ENCODE results near the gene TNFRSF18. TPM values are rescaled to one million over a fixed set of nuclear protein-coding genes. Genes with fewer than 3 reads are reported as not detected.

TNFRSF18 gene
- total and polyA plus RNA-seq, 10 of the 15 experiments (the other 5 are each of a cell fraction or from before 2014, with no cell fraction given) = 0.18 to 7.5 (median 1.5) TPM; not detected in 1

- ChIA-PET POLR2A (interaction anchor here (1.3 kb wide), 1 partner anchor 41 kb away, joined by 4 read pairs; no protein-coding TSS in a partner anchor), RAD21 (ENCODE audit: unreplicated experiment) (interaction anchor here (2.1 kb wide), 1 partner anchor 80 kb away, joined by 7 read pairs; no protein-coding TSS in a partner anchor), CTCF (interaction anchor here (2.0 kb wide), 1 partner anchor 83 kb away, joined by 25 read pairs; no protein-coding TSS in a partner anchor), SMC1A (ENCODE audit: uncharacterized antibody, unreplicated experiment) (interaction anchor here (1.0 kb wide), 1 partner anchor 46 kb away, joined by 3 read pairs; no protein-coding TSS in a partner anchor)
- Histone ChIP-seq H3K79me2 (ENCODE audit: control insufficient read depth, insufficient read depth, low read length) (no peaks in the 10 kb centered on the region), H3K27me3 (replicated peaks in 1 of 2; ENCODE audit: control insufficient read depth in 2 of 2, insufficient read depth in 2 of 2, low read length in 1 of 2) (peaks cover 0 to 8% of the 10 kb centered on the region in 2 experiments; a peak in 1 of 4 replicates), H3K9me3 (replicated peaks; ENCODE audit: control insufficient read depth, insufficient read depth, low read length) (no peaks in the 10 kb centered on the region), H2AFZ (ENCODE audit: control insufficient read depth, low read depth, low read length) (no peak overlapping the region), H4K20me1 (ENCODE audit: control insufficient read depth, insufficient read depth) (no peaks in the 10 kb centered on the region), H3K4me1 (ENCODE audit: control insufficient read depth, insufficient read depth, low read length) (peaks cover 28% of the 10 kb centered on the region), H3K27ac (ENCODE audit: control insufficient read depth, insufficient read depth) (no peak overlapping the region), H3K36me3 (ENCODE audit: control insufficient read depth in 2 of 2, insufficient read depth in 2 of 2, low read length in 1 of 2) (no peaks in the 10 kb centered on the region), H3K9ac (ENCODE audit: control insufficient read depth, insufficient read depth, low read length) (no peak overlapping the region), H3K4me3 (no peak overlapping the region), H3K4me2 (ENCODE audit: control insufficient read depth, insufficient read depth) (no peak overlapping the region)
- TF ChIP-seq E2F4 (IDR thresholded peaks at IDR 0.05; ENCODE audit: low read depth, low read length) (no peak), NFXL1 (IDR thresholded peaks at IDR 0.05; ENCODE audit: borderline replicate concordance) (no peak), IKZF2 (IDR thresholded peaks at IDR 0.05) (no peak), TCF3 (IDR thresholded peaks at IDR 0.05; ENCODE audit: borderline replicate concordance, insufficient read depth, low read depth, low read length) (no peak), EP300 (IDR thresholded peaks at IDR 0.05; ENCODE audit: borderline replicate concordance in 1 of 2, control insufficient read depth in 1 of 2, low read depth in 2 of 2, low read length in 2 of 2) (no peak), FOXK2 (IDR thresholded peaks at IDR 0.05) (no peak), CREB1 (IDR thresholded peaks at IDR 0.05; ENCODE audit: low read depth) (no peak), CREM (IDR thresholded peaks at IDR 0.05; ENCODE audit: low read depth) (no peak), IRF4 (IDR thresholded peaks at IDR 0.05; ENCODE audit: low read depth, low read length) (no peak), MAX (IDR thresholded peaks at IDR 0.05; ENCODE audit: low read depth, low read length) (no peak), NBN (IDR thresholded peaks at IDR 0.05) (no peak), TCF12 (IDR thresholded peaks at IDR 0.05; ENCODE audit: low read depth, low read length) (no peak), POLR2AphosphoS2 (IDR thresholded peaks at IDR 0.05; ENCODE audit: low read depth, low read length) (no peak), NFIC (IDR thresholded peaks at IDR 0.05; ENCODE audit: low read depth, low read length) (no peak), GABPA (IDR thresholded peaks at IDR 0.05; ENCODE audit: low read depth) (no peak), RELB (IDR thresholded peaks at IDR 0.05; ENCODE audit: low read depth) (no peak)
- FAIRE-seq (no peak), ATAC-seq (no peak), DNase-seq (ENCODE audit: low read depth, low spot score) (no peak)
- in situ Hi-C loops (cut with MboI) (no loop called here), intact Hi-C loops (cut with micrococcal nuclease; ENCODE audit: unreplicated experiment) (no loop called here)
- 52% methylated on average over 5 of the region's 8 CpGs for WGBS (ENCODE audit: insufficient coverage, insufficient replicate concordance, low lambda C conversion rate, missing lambda C conversion rate)
- BruUV-seq (replicated peaks) = no TSS peak
Observed at GRCh38 chr1:1204425-1204920, 1.9 kb downstream of the TNFRSF18 start.
